SK-N-MC (cell line): Measurements from ENCODE around the gene TSTD2.

Experiments used
- EZH2 ChIP-seq: fragments of 200-600 bp; sonication (generic); IDR thresholded peaks from one replicate; pipeline ENCODE4 v1.6.1; 2017; ENCODE audit warnings: antibody characterized with exemption
- FOXP2 ChIP-seq: optimal IDR thresholded peaks from 2 replicates; pipeline ENCODE3; 2011; ENCODE audit warnings: mild to moderate bottlenecking, moderate library complexity; ENCODE audit not compliant: insufficient read depth; ENCODE audit errors: extremely low read length, control extremely low read depth
- POLR2AphosphoS5 ChIP-seq: IDR thresholded peaks from 2 replicates; pipeline ENCODE4 v1.6.1; 2012; ENCODE audit warnings: mild to moderate bottlenecking, low read depth, low read length, borderline replicate concordance

DNA sequence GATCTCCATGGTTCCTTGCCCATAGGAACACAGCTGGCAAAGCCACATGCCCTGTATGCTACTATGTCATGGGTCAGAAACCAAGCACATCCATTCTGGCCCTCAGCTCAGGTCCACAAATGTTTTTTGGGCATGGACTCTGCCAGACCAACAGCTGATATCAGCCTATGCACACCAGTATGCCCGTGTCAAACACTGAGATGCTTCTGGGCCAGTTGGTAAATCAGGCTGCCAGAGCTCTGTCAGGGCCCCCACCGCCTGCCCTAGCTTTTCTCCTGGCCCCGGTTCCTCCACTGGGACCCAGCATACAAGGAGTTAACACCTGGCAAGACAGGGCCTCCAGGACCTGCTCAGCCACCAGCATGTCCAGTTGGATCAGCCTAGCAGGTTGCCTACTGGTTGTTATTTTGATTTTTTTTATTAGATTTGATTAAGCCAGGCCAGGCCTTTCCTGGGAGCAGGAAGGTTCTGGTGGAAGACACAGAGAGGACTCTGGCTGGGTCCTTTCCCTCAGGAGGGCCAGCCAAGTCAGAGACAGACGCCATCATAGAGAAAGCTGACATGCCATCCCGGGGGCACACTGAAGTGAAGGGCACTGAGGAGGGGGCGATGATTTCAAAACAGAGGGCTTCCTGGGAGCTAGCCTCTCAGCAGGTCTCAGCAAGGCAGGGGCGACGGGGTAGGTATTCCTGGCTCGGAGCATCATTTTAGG is 65.8 kb downstream of the TSTD2 start:
- no peak for TF ChIP-seq POLR2AphosphoS5
- TF ChIP-seq EZH2, result no peak
- no peak for TF ChIP-seq FOXP2
